Measurements from ENCODE around the gene ARGLU1. TPM values are rescaled to one million over a fixed set of nuclear protein-coding genes. Genes with fewer than 3 reads are reported as not detected.
"Not testable (repeated sequence)": the region's sequence is repeated elsewhere in the genome, so short reads cannot be mapped to it uniquely, and the experiment has no call there.

Gene ARGLU1
- polyA plus RNA-seq, 1 experiment, result 80.3 TPM

GRCh38 chr13:106601489-106601888 lies 33.6 kb upstream of the ARGLU1 start:
- ChIA-PET POLR2A (no interaction called here), CTCF (no interaction called here)
- DNase-seq (ENCODE audit: low read depth, low spot score), result no peak
- H3K9me3 ChIP-seq (ENCODE audit: control insufficient read depth, insufficient read depth, low read length), result no peaks in the 10 kb centered on the region
- H3K4me3 ChIP-seq (ENCODE audit: low read depth, low read length), result no peak overlapping the region
- no peak overlapping the region for H3K27ac ChIP-seq (ENCODE audit: low read depth, low read length)
- H3K27me3 ChIP-seq (ENCODE audit: control insufficient read depth, insufficient read depth, low read length), result peaks cover 2% of the 10 kb centered on the region
- no peak for TF ChIP-seq CTCF (IDR thresholded peaks at IDR 0.05; ENCODE audit: low read depth, low read length)

GRCh38 chr13:106600798-106601135 lies 32.8 kb upstream of the ARGLU1 start:
- H3K9me3 ChIP-seq (ENCODE audit: control insufficient read depth, insufficient read depth, low read length); H3K27me3 ChIP-seq (ENCODE audit: control insufficient read depth, insufficient read depth, low read length); POLR2A ChIA-PET; DNase-seq (ENCODE audit: low read depth, low spot score); H3K4me3 ChIP-seq (ENCODE audit: low read depth, low read length); H3K27ac ChIP-seq (ENCODE audit: low read depth, low read length): not testable (repeated sequence)
- CTCF ChIA-PET, result interaction anchor here (1.1 kb wide), 1 partner anchor 64 kb away, joined by 4 read pairs; no protein-coding TSS in a partner anchor

- no peak for TF ChIP-seq CTCF (IDR thresholded peaks at IDR 0.05; ENCODE audit: low read depth, low read length)
- Histone ChIP-seq H3K9me3 (ENCODE audit: control insufficient read depth, insufficient read depth, low read length) (no peaks in the 10 kb centered on the region), H3K4me3 (ENCODE audit: low read depth, low read length) (no peak overlapping the region), H3K27ac (ENCODE audit: low read depth, low read length) (no peak overlapping the region), H3K27me3 (ENCODE audit: control insufficient read depth, insufficient read depth, low read length) (peaks cover 2% of the 10 kb centered on the region)
- peak; percentile 36 for DNase-seq (ENCODE audit: low read depth, low spot score)
- POLR2A ChIA-PET, result no interaction called here
- CTCF ChIA-PET, result interaction anchor here (1.1 kb wide), 1 partner anchor 63 kb away, joined by 4 read pairs; no protein-coding TSS in a partner anchor
Measured at GRCh38 chr13:106599875-106600797, 32.2 kb upstream of the ARGLU1 start.

GRCh38 chr13:106597749-106598395 lies 29.9 kb upstream of the ARGLU1 start:
- ChIA-PET CTCF (interaction anchor here (1.0 kb wide), 1 partner anchor 12 kb away, joined by 3 read pairs; no protein-coding TSS in a partner anchor), POLR2A (no interaction called here)

GRCh38 chr13:106597186-106597585 lies 29.2 kb upstream of the ARGLU1 start:
- ChIA-PET POLR2A (no interaction called here), CTCF (no interaction called here)
- no peaks in the 10 kb centered on the region for H3K9me3 ChIP-seq (ENCODE audit: control insufficient read depth, insufficient read depth, low read length)
- DNase-seq (ENCODE audit: low read depth, low spot score), result no peak
- no peaks in the 10 kb centered on the region for H3K27me3 ChIP-seq (ENCODE audit: control insufficient read depth, insufficient read depth, low read length)
- TF ChIP-seq CTCF (IDR thresholded peaks at IDR 0.05; ENCODE audit: low read depth, low read length), result no peak
- H3K4me3 ChIP-seq (ENCODE audit: low read depth, low read length), result no peak overlapping the region
- H3K27ac ChIP-seq (ENCODE audit: low read depth, low read length), result no peak overlapping the region

More at GRCh38 chr13:106597749-106598395, 29.9 kb upstream of the ARGLU1 start:
- no peak for DNase-seq (ENCODE audit: low read depth, low spot score)
- Histone ChIP-seq H3K27ac (ENCODE audit: low read depth, low read length) (no peak overlapping the region), H3K4me3 (ENCODE audit: low read depth, low read length) (no peak overlapping the region), H3K9me3 (ENCODE audit: control insufficient read depth, insufficient read depth, low read length) (no peaks in the 10 kb centered on the region), H3K27me3 (ENCODE audit: control insufficient read depth, insufficient read depth, low read length) (peaks cover 2% of the 10 kb centered on the region)
- TF ChIP-seq CTCF (IDR thresholded peaks at IDR 0.05; ENCODE audit: low read depth, low read length), result no peak

Measured in AG04450 (cell line).